HEK293T (cell line): ENCODE measurements around the gene SUPT16H.

Source experiments
- CTCF ChIA-PET: fragments of 350-600 bp; formaldehyde crosslinking; extraction: SDS; loops from one replicate; lab custom pipeline; 2021; ENCODE audit warnings: antibody characterized with exemption, inconsistent platforms; lab: Yijun Ruan, JAX
- POLR2A ChIA-PET: fragments of 350-600 bp; formaldehyde crosslinking; extraction: SDS; loops from one replicate; lab custom pipeline; 2020; ENCODE audit warnings: antibody characterized with exemption, inconsistent platforms; lab: Yijun Ruan, JAX
- DNase-seq: peaks from one replicate; pipeline ENCODE4 v3.0.0; 2012; ENCODE audit warnings: mixed read lengths; ENCODE audit errors: extremely low spot score
- ARNT ChIP-seq: fragments of 450-650 bp; IDR thresholded peaks from 2 replicates; pipeline ENCODE4 v1.6.1; 2017; ENCODE audit warnings: mild to moderate bottlenecking
- BHLHE40 ChIP-seq: fragments of 450-650 bp; IDR thresholded peaks from 2 replicates; pipeline ENCODE4 v1.6.1; 2016; ENCODE audit warnings: mild to moderate bottlenecking, moderate library complexity, borderline replicate concordance
- CTBP1 ChIP-seq: fragments of 450-650 bp; IDR thresholded peaks from 2 replicates; pipeline ENCODE4 v1.6.1; 2016; ENCODE audit warnings: borderline replicate concordance
- ELF4 ChIP-seq: fragments of 450-650 bp; IDR thresholded peaks from 2 replicates; pipeline ENCODE4 v1.6.1; 2017; ENCODE audit warnings: antibody characterized with exemption
- FOXA1 ChIP-seq: fragments of 450-650 bp; IDR thresholded peaks from 2 replicates; pipeline ENCODE4 v1.6.1; 2016; ENCODE audit warnings: mild to moderate bottlenecking
- FOXK2 ChIP-seq: fragments of 450-650 bp; IDR thresholded peaks from 2 replicates; pipeline ENCODE4 v1.6.1; 2016; ENCODE audit warnings: mild to moderate bottlenecking
- FOXM1 ChIP-seq: fragments of 450-650 bp; IDR thresholded peaks from 2 replicates; pipeline ENCODE4 v1.6.1; 2017; ENCODE audit warnings: mild to moderate bottlenecking, borderline replicate concordance
- HDGF ChIP-seq: fragments of 450-650 bp; IDR thresholded peaks from 2 replicates; pipeline ENCODE4 v1.6.1; 2017; ENCODE audit warnings: antibody characterized with exemption, borderline replicate concordance
- L3MBTL2 ChIP-seq: fragments of 450-650 bp; conservative IDR thresholded peaks from 2 replicates; pipeline ENCODE4 v1.6.1; 2016; ENCODE audit warnings: mild to moderate bottlenecking
- LEF1 ChIP-seq: fragments of 450-650 bp; IDR thresholded peaks from 2 replicates; pipeline ENCODE4 v1.6.1; 2017; ENCODE audit warnings: mild to moderate bottlenecking, borderline replicate concordance
- NFRKB ChIP-seq: fragments of 450-650 bp; IDR thresholded peaks from 2 replicates; pipeline ENCODE4 v1.6.1; 2016; ENCODE audit warnings: mild to moderate bottlenecking, moderate library complexity
- PKNOX1 ChIP-seq: fragments of 450-650 bp; IDR thresholded peaks from 2 replicates; pipeline ENCODE4 v1.6.1; 2016
- SP1 ChIP-seq: fragments of 450-650 bp; IDR thresholded peaks from 2 replicates; pipeline ENCODE4 v1.6.1; 2017
- SUZ12 ChIP-seq: fragments of 450-650 bp; IDR thresholded peaks from 2 replicates; pipeline ENCODE4 v1.6.1; 2016; ENCODE audit warnings: mild to moderate bottlenecking
- TARDBP ChIP-seq: fragments of 450-650 bp; IDR thresholded peaks from 2 replicates; pipeline ENCODE4 v1.6.1; 2016
- ZNF384 ChIP-seq: fragments of 450-650 bp; IDR thresholded peaks from 2 replicates; pipeline ENCODE4 v1.6.1; 2016

SUPT16H gene

GRCh38 chr14:21367582-21368144 lies 16.2 kb downstream of the SUPT16H start:
- POLR2A ChIA-PET: no interaction called here
- TF ChIP-seq SP1: no peak
- TF ChIP-seq HDGF: no peak
- TF ChIP-seq LEF1: no peak
- TF ChIP-seq FOXA1: no peak
- TF ChIP-seq CTBP1: no peak
- no peak for TF ChIP-seq TARDBP
- no peak for TF ChIP-seq FOXM1
- no peak for TF ChIP-seq PKNOX1
- no peak for TF ChIP-seq L3MBTL2
- TF ChIP-seq NFRKB: no peak
- DNase-seq: no peak
- CTCF ChIA-PET: interaction anchor here (0.6 kb wide), 1 partner anchor 20 kb away, joined by 3 read pairs; no protein-coding TSS in a partner anchor

GRCh38 chr14:21356511-21356910 lies 27.3 kb downstream of the SUPT16H start:
- TF ChIP-seq ARNT (no peak), HDGF (no peak), BHLHE40 (no peak), PKNOX1 (no peak), ELF4 (no peak), LEF1 (no peak), SP1 (no peak), NFRKB (no peak), FOXM1 (no peak), FOXK2 (no peak), TARDBP (no peak), ZNF384 (no peak), L3MBTL2 (no peak), FOXA1 (no peak), CTBP1 (no peak), SUZ12 (no peak)
- CTCF ChIA-PET: no interaction called here
- POLR2A ChIA-PET: no interaction called here
- DNase-seq: no peak

GRCh38 chr14:21352587-21352986 lies 31.2 kb downstream of the SUPT16H start:
- DNase-seq: no peak
- ChIA-PET CTCF (no interaction called here), POLR2A (no interaction called here)
- TF ChIP-seq L3MBTL2 (no peak), LEF1 (no peak), SUZ12 (no peak), FOXK2 (no peak), PKNOX1 (no peak), FOXA1 (no peak), TARDBP (no peak), BHLHE40 (no peak), ZNF384 (no peak), CTBP1 (no peak), ARNT (no peak), HDGF (no peak), FOXM1 (no peak), ELF4 (no peak), SP1 (no peak), NFRKB (no peak)

- ChIA-PET CTCF (no interaction called here), POLR2A (no interaction called here)
- no peak for DNase-seq
- TF ChIP-seq L3MBTL2: no peak
- no peak for TF ChIP-seq FOXA1
- TF ChIP-seq PKNOX1: no peak
- TF ChIP-seq FOXM1: no peak
- TF ChIP-seq ARNT: no peak
- TF ChIP-seq HDGF: no peak
- no peak for TF ChIP-seq NFRKB
Observed at GRCh38 chr14:21350539-21350938, 33.3 kb downstream of the SUPT16H start.

GRCh38 chr14:21347201-21347600 lies 36.6 kb downstream of the SUPT16H start:
- ChIA-PET POLR2A (no interaction called here), CTCF (no interaction called here)
- no peak for TF ChIP-seq FOXM1
- TF ChIP-seq HDGF: no peak
- no peak for TF ChIP-seq TARDBP
- TF ChIP-seq FOXA1: no peak
- no peak for TF ChIP-seq FOXK2
- no peak for TF ChIP-seq CTBP1
- TF ChIP-seq PKNOX1: no peak
- no peak for TF ChIP-seq ZNF384
- TF ChIP-seq BHLHE40: no peak
- TF ChIP-seq L3MBTL2: no peak
- TF ChIP-seq NFRKB: no peak
- no peak for TF ChIP-seq SP1
- no peak for TF ChIP-seq SUZ12
- no peak for DNase-seq
